HG03066 (cell line): Measurements from ENCODE around the gene ETS2.

ENCODE experiments used
- ATAC-seq: cut with Tn5 transposase; IDR thresholded peaks from one replicate; pipeline ENCODE4 v1.9.1; 2021; ENCODE audit warnings: low read depth; ENCODE audit not compliant: unreplicated experiment

ETS2 gene

GRCh38 chr21:38800046-38800758, 5.5 kb upstream of the ETS2 start:
- ATAC-seq = no peak

GRCh38 chr21:38800924-38801744, 4.6 kb upstream of the ETS2 start:
- no peak for ATAC-seq

- ATAC-seq = no peak
These were observed 3.4 kb upstream of the ETS2 start for GRCh38 chr21:38802050-38803026.

GRCh38 chr21:38803075-38803660, 2.6 kb upstream of the ETS2 start:
- no peak for ATAC-seq

- no peak for ATAC-seq
These were observed 1.5 kb upstream of the ETS2 start for GRCh38 chr21:38804030-38804788.

- ATAC-seq = no peak
These were observed 871 bp upstream of the ETS2 start for GRCh38 chr21:38804789-38805327.

GRCh38 chr21:38806153-38806941, 618 bp downstream of the ETS2 start:
- peak; percentile 20 for ATAC-seq

- no peak for ATAC-seq
These were observed 1.2 kb downstream of the ETS2 start for GRCh38 chr21:38806942-38807284.

- no peak for ATAC-seq
These were observed 1.7 kb downstream of the ETS2 start for GRCh38 chr21:38807441-38807871.

GRCh38 chr21:38807986-38808385, 2.3 kb downstream of the ETS2 start:
- no peak for ATAC-seq

GRCh38 chr21:38809198-38809878, 3.6 kb downstream of the ETS2 start:
- ATAC-seq = no peak

GRCh38 chr21:38810034-38810825, 4.5 kb downstream of the ETS2 start:
- no peak for ATAC-seq

- no peak for ATAC-seq
These were observed 5.1 kb downstream of the ETS2 start for GRCh38 chr21:38810826-38811164.

GRCh38 chr21:38811257-38811656, 5.5 kb downstream of the ETS2 start:
- ATAC-seq = no peak

- ATAC-seq = no peak
These were observed 7.4 kb downstream of the ETS2 start for GRCh38 chr21:38813143-38813542.

- no peak for ATAC-seq
These were observed 7.8 kb downstream of the ETS2 start for GRCh38 chr21:38813547-38813946.
